ENCODE data around the gene CBX5. TPM values are rescaled to one million over a fixed set of nuclear protein-coding genes. Genes with fewer than 3 reads are reported as not detected.

Gene CBX5
- total RNA-seq, 4 donors from 2014 or later: 13.2 to 26.4 (median 20.4) TPM

- DNase-seq (ENCODE audit: low spot score in 2 of 2): no peak
- H3K4me3 ChIP-seq (ENCODE audit: low read depth, poor library complexity, severe bottlenecking): no peak overlapping the region
- no peak for TF ChIP-seq POLR2A (IDR thresholded peaks at IDR 0.05)
- TF ChIP-seq CTCF (IDR thresholded peaks at IDR 0.05): no peak
- intact Hi-C loops (cut with DNase I; ENCODE audit: low total_unique reads): no loop called here
- 91 to 95% methylated on average over 1 of the region's 1 CpG for WGBS, 2 donors
Measured at GRCh38 chr12:54225666-54226065, 54.3 kb downstream of the CBX5 start.

GRCh38 chr12:54222609-54223008 is 57.3 kb downstream of the CBX5 start:
- WGBS, 2 donors: 86 to 93% methylated on average over 1 of the region's 1 CpG
- intact Hi-C loops (cut with DNase I; ENCODE audit: low total_unique reads): no loop called here
- TF ChIP-seq POLR2A (IDR thresholded peaks at IDR 0.05) (no peak), CTCF (IDR thresholded peaks at IDR 0.05) (no peak)
- no peak overlapping the region for H3K4me3 ChIP-seq (ENCODE audit: low read depth, poor library complexity, severe bottlenecking)
- no peak for DNase-seq (ENCODE audit: low spot score in 2 of 2)

- DNase-seq (ENCODE audit: low spot score in 2 of 2): peak in 1 of 2 donors; percentile 53
- H3K4me3 ChIP-seq (ENCODE audit: low read depth, poor library complexity, severe bottlenecking): no peak overlapping the region
- 82% methylated on average over 6 of the region's 6 CpGs for WGBS, 2 donors
- TF ChIP-seq POLR2A (IDR thresholded peaks at IDR 0.05) (no peak), CTCF (IDR thresholded peaks at IDR 0.05) (no peak)
- intact Hi-C loops (cut with DNase I; ENCODE audit: low total_unique reads): no loop called here
Measured at GRCh38 chr12:54221402-54221984, 58.4 kb downstream of the CBX5 start.

GRCh38 chr12:54220567-54220966 is 59.4 kb downstream of the CBX5 start:
- no peak overlapping the region for H3K4me3 ChIP-seq (ENCODE audit: low read depth, poor library complexity, severe bottlenecking)
- no peak for DNase-seq (ENCODE audit: low spot score in 2 of 2)
- TF ChIP-seq POLR2A (IDR thresholded peaks at IDR 0.05) (no peak), CTCF (IDR thresholded peaks at IDR 0.05) (no peak)
- 73 to 75% methylated on average over 7 of the region's 7 CpGs for WGBS, 2 donors
- intact Hi-C loops (cut with DNase I; ENCODE audit: low total_unique reads): no loop called here

- TF ChIP-seq POLR2A (IDR thresholded peaks at IDR 0.05) (no peak), CTCF (IDR thresholded peaks at IDR 0.05) (peak in 1 of 3 donors; percentile 53)
- 11 to 29% methylated on average over 8 of the region's 8 CpGs for WGBS, 2 donors
- DNase-seq (ENCODE audit: low spot score in 2 of 2): peak; percentile 63 to 94
- no peak overlapping the region for H3K4me3 ChIP-seq (ENCODE audit: low read depth, poor library complexity, severe bottlenecking)
- intact Hi-C loops (cut with DNase I; ENCODE audit: low total_unique reads): no loop called here
Measured at GRCh38 chr12:54220092-54220557, 59.8 kb downstream of the CBX5 start.

- 7 to 21% methylated on average over 33 to 39 of the region's 39 CpGs for WGBS, 2 donors
- intact Hi-C loops (cut with DNase I; ENCODE audit: low total_unique reads): loop anchor here (5.0 kb wide), 1 partner anchor 144 kb away; the partner anchor contains the start of gene GPR84
- peak in 1 of 2 donors; percentile 87 for DNase-seq (ENCODE audit: low spot score in 2 of 2)
- H3K4me3 ChIP-seq (ENCODE audit: low read depth, poor library complexity, severe bottlenecking): no peak overlapping the region
- TF ChIP-seq POLR2A (IDR thresholded peaks at IDR 0.05): no peak
- no peak for TF ChIP-seq CTCF (IDR thresholded peaks at IDR 0.05)
Measured at GRCh38 chr12:54217774-54218241, 62.1 kb downstream of the CBX5 start.

All from lower leg skin (tissue), 4 donors.